ENCODE measurements around the gene LRRC8D. TPM values are rescaled to one million over a fixed set of nuclear protein-coding genes. Genes with fewer than 3 reads are reported as not detected.

Gene LRRC8D
- total RNA-seq, 1 experiment from 2014 or later, result 15.0 TPM

DNA sequence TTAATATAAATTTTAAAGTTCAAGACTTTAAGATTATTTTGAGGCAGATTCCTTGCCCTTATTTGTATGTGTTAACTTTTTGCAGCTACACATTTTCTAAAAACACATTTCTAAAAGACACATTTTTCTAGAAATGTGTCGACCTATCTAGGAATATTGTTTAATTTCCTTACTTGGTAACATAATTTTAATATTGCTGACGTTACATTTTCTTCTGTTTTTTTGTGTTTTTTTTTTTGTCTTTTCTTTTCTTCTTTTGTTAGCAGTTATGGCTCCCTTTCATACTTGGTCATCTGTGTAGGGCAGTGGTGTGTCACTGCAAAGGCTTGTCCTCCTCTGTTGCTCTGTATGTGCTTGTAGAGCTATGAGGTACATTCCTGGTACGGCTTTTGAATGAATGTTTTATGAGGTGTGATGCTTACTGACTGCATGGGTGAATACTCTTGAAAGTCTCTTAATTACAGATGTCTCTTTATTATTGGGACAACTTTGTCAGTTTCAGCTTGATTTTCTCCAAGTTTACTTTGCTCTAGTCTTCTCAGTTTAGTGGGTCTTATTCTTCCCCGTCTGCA, 30.1 kb downstream of the LRRC8D start (continued):
- TF ChIP-seq, protein P1, sequence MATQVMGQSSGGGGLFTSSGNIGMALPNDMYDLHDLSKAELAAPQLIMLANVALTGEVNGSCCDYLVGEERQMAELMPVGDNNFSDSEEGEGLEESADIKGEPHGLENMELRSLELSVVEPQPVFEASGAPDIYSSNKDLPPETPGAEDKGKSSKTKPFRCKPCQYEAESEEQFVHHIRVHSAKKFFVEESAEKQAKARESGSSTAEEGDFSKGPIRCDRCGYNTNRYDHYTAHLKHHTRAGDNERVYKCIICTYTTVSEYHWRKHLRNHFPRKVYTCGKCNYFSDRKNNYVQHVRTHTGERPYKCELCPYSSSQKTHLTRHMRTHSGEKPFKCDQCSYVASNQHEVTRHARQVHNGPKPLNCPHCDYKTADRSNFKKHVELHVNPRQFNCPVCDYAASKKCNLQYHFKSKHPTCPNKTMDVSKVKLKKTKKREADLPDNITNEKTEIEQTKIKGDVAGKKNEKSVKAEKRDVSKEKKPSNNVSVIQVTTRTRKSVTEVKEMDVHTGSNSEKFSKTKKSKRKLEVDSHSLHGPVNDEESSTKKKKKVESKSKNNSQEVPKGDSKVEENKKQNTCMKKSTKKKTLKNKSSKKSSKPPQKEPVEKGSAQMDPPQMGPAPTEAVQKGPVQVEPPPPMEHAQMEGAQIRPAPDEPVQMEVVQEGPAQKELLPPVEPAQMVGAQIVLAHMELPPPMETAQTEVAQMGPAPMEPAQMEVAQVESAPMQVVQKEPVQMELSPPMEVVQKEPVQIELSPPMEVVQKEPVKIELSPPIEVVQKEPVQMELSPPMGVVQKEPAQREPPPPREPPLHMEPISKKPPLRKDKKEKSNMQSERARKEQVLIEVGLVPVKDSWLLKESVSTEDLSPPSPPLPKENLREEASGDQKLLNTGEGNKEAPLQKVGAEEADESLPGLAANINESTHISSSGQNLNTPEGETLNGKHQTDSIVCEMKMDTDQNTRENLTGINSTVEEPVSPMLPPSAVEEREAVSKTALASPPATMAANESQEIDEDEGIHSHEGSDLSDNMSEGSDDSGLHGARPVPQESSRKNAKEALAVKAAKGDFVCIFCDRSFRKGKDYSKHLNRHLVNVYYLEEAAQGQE (IDR thresholded peaks at IDR 0.05; ENCODE audit: low read depth), result no peak
- TF ChIP-seq SIN3A (IDR thresholded peaks at IDR 0.05; ENCODE audit: low read depth), result no peak
- TF ChIP-seq EZH2phosphoT487 (IDR thresholded peaks at IDR 0.05; ENCODE audit: borderline replicate concordance), result no peak

DNA sequence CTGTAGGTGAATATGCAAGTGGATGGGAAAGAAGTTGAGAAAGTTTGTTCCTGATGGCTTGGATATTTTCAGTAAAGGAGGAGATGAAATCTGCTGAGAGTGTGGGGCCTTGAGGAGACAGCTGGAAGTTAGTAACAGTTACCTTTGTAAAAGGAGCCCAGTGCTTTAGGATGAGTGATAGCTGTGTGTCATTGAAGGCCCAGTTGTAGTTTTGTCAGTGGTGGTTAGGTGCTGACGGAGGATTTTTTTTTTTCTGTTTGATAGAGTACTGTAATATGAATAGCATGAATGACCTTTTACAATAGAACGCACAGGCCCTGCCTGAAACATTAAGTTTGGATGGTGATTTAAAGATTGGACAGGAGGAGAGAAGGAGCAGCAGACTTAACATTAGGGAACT, 33.3 kb downstream of the LRRC8D start:
- H3K27ac ChIP-seq (ENCODE audit: low read depth, low read length), result no peak overlapping the region
- CTCF ChIA-PET, result no interaction called here
- H4K20me1 ChIP-seq (ENCODE audit: insufficient read depth), result no peaks in the 10 kb centered on the region
- DNase-seq (ENCODE audit: low read depth, low spot score), result no peak
- H3K36me3 ChIP-seq (ENCODE audit: control insufficient read depth in 1 of 2, insufficient read depth in 2 of 2, low read length in 2 of 2), result no peaks in the 10 kb centered on the region
- H3K27me3 ChIP-seq (ENCODE audit: insufficient read depth, low read length), result no peaks in the 10 kb centered on the region
- no peak overlapping the region for H3K9ac ChIP-seq (ENCODE audit: low read length)
- no peak for ATAC-seq
- POLR2A ChIA-PET, result no interaction called here
- H3K4me1 ChIP-seq (ENCODE audit: control insufficient read depth in 1 of 2, insufficient read depth in 2 of 2, low read length in 2 of 2), result no peaks in the 10 kb centered on the region
- no peaks in the 10 kb centered on the region for H3K9me3 ChIP-seq (ENCODE audit: control insufficient read depth in 1 of 2, insufficient read depth in 1 of 2, low read depth in 1 of 2, low read length in 2 of 2)
- no peak overlapping the region for H3K4me2 ChIP-seq (ENCODE audit: low read length)
- peaks cover 8% of the 10 kb centered on the region for H3K79me2 ChIP-seq (ENCODE audit: insufficient read depth, low read length)
- intact Hi-C loops (cut with micrococcal nuclease), result no loop called here
- no peak overlapping the region for H2AFZ ChIP-seq (ENCODE audit: low read depth, low read length, poor library complexity, severe bottlenecking)
- RAD21 ChIA-PET (ENCODE audit: low non-redundant PET in 1 of 2, low total read pairs in 2 of 2, uncharacterized antibody in 2 of 2, unreplicated experiment in 2 of 2), result no interaction called here
- H3K4me3 ChIP-seq (replicated peaks in 1 of 2; ENCODE audit: low read depth in 1 of 2, low read length in 2 of 2), result no peak overlapping the region
- BruUV-seq (replicated peaks), result no TSS peak
- H3K9me2 ChIP-seq (ENCODE audit: insufficient read depth), result no peaks in the 10 kb centered on the region
- TF ChIP-seq, protein P2, sequence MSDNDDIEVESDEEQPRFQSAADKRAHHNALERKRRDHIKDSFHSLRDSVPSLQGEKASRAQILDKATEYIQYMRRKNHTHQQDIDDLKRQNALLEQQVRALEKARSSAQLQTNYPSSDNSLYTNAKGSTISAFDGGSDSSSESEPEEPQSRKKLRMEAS (IDR thresholded peaks at IDR 0.05), result no peak
- TF ChIP-seq, protein P3, sequence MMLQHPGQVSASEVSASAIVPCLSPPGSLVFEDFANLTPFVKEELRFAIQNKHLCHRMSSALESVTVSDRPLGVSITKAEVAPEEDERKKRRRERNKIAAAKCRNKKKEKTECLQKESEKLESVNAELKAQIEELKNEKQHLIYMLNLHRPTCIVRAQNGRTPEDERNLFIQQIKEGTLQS (IDR thresholded peaks at IDR 0.05), result no peak
- TF ChIP-seq YY1 (IDR thresholded peaks at IDR 0.05; ENCODE audit: extremely low read depth, insufficient replicate concordance, low read depth, low read length) (no peak), EZH2 (IDR thresholded peaks at IDR 0.05) (no peak), TCF7L2 (IDR thresholded peaks at IDR 0.05; ENCODE audit: borderline replicate concordance, extremely low read depth, insufficient read depth, insufficient read length) (no peak), POLR2AphosphoS5 (IDR thresholded peaks at IDR 0.05; ENCODE audit: low read depth, low read length) (no peak), ZFX (IDR thresholded peaks at IDR 0.05) (no peak), JUND (IDR thresholded peaks at IDR 0.05) (no peak), SP1 (IDR thresholded peaks at IDR 0.05; ENCODE audit: low read depth) (no peak), RAD21 (IDR thresholded peaks at IDR 0.05; ENCODE audit: low read depth) (no peak), SRF (IDR thresholded peaks at IDR 0.05; ENCODE audit: low read depth) (no peak), ELF1 (IDR thresholded peaks at IDR 0.05; ENCODE audit: borderline replicate concordance, low read depth) (no peak), EZH2phosphoT487 (IDR thresholded peaks at IDR 0.05; ENCODE audit: borderline replicate concordance) (no peak)
- TF ChIP-seq, protein P1 (IDR thresholded peaks at IDR 0.05; ENCODE audit: low read depth), result no peak
- TF ChIP-seq, protein P4, sequence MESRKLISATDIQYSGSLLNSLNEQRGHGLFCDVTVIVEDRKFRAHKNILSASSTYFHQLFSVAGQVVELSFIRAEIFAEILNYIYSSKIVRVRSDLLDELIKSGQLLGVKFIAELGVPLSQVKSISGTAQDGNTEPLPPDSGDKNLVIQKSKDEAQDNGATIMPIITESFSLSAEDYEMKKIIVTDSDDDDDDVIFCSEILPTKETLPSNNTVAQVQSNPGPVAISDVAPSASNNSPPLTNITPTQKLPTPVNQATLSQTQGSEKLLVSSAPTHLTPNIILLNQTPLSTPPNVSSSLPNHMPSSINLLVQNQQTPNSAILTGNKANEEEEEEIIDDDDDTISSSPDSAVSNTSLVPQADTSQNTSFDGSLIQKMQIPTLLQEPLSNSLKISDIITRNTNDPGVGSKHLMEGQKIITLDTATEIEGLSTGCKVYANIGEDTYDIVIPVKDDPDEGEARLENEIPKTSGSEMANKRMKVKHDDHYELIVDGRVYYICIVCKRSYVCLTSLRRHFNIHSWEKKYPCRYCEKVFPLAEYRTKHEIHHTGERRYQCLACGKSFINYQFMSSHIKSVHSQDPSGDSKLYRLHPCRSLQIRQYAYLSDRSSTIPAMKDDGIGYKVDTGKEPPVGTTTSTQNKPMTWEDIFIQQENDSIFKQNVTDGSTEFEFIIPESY (IDR thresholded peaks at IDR 0.05; ENCODE audit: extremely low read depth, insufficient replicate concordance, low read length), result no peak

Data from HCT116 (cell line).